ENCODE data around the gene PKD1L1. TPM values are rescaled to one million over a fixed set of nuclear protein-coding genes. Genes with fewer than 3 reads are reported as not detected.
"Not testable (repeated sequence)": the region's sequence is repeated elsewhere in the genome, so short reads cannot be mapped to it uniquely, and the experiment has no call there.

Gene PKD1L1
- polyA plus RNA-seq, 3 donors, result 0.17 to 0.25 (median 0.21) TPM

- DNase-seq (ENCODE audit: low read depth in 3 of 3, low spot score in 2 of 3), result no peak
Observed at GRCh38 chr7:47940088-47941013, 7.9 kb downstream of the PKD1L1 start.

- DNase-seq (ENCODE audit: low read depth in 3 of 3, low spot score in 2 of 3), result no peak
Observed at GRCh38 chr7:47939425-47940036, 8.7 kb downstream of the PKD1L1 start.

DNA sequence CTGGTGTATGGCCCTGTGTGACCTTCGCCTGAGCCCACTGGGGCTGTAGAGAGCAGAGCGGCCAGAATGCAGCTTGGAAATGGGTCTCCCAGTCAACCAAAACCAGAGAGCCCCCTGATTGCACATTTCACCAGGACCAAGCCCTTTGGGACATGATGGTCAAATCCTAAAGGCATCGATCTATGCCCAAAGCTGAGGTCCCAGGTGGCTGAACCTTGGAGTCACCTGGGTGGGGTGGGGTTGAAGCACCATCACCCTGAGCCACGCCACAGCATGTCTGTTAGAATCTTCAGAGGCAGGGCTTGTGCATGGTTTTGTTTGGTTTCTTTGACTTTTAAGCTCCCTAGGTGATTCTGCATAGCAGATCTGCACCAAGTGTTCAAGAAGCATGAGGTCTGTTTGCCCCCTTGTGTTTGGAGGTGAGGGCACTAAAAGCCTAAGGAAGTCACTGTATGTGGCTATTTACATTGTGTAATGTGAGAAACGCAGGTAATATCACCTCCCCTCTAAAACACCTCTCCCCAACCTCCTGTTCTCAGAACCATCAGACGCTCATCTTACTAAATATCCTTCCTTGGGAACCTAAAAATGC lies 9.6 kb downstream of the PKD1L1 start:
- DNase-seq (ENCODE audit: low read depth in 3 of 3, low spot score in 2 of 3), result no peak

DNA sequence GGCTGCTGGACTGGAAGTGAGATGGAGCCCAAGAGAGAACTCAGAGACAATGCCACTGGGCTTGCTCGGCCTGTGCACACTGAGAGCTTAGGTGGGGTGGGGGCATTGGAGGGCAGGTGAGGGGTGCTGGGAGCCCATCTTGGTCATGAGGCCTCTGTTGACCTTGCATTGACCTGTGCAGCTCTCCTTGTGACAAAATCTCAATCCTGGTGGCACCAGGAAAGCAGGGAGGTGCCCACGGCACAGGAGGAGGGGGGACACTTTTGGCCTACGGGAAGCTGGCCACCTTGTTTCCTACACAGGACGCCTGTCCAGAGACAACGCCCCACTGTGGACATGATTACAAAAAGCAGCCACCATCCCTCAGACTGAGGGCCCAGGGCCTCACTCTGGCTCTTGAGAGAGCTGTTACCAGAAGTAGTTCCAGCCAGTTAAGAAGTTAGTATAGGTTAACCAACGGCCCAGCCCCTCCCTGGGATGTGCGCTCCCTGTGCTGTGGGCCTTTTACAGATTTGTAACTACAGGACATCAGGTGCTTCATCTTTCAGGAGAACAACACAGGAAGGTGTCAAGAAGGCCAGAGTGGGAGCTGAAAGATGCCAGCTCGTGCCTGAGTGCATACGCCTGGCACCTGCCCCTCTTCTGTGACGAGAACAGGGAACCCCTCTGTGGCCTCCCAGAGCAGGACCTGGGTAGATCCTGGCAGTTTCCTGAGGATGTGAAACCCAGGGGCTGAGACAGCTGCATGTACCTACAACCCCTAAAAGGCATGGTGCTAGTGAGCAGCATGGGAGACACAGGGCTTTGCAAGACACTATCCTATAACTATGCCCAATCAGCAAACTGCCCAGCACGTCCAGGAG lies 10.3 kb downstream of the PKD1L1 start:
- DNase-seq (ENCODE audit: low read depth in 3 of 3, low spot score in 2 of 3), result no peak

DNA sequence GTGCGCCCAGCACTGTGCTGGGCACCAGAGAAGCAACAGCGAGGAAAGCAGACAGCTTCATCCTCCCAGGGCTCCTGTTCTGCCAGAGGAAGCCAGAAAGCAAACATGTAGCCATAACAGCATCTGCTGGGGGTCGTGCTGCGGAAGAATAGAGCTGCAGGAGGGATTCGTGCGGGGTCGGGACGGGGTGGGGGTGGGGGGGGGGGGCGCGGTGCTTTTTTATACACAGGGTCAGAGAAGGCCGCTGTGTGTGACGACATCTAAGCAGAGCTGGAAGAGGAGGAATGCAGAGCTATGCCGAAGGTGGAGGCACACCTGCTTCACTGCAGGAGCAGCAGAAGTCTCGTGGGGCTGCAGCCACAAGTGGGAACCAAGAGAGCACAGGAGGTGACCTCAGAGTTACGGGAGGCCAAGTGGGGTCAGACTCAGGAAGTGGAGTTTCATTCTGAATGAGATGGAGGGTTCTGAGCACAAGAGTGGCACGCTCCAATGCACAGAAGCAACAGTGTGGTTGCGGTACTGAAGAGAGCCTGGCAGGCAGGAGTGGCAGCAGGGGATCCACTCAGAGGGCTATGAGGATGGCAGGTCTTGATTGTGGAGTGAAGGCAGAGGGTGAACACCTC lies 11.1 kb downstream of the PKD1L1 start:
- DNase-seq (ENCODE audit: low read depth in 3 of 3, low spot score in 2 of 3), result no peak

- DNase-seq (ENCODE audit: low read depth in 3 of 3, low spot score in 2 of 3), result no peak
Observed at GRCh38 chr7:47936323-47936722, 11.9 kb downstream of the PKD1L1 start.

DNA sequence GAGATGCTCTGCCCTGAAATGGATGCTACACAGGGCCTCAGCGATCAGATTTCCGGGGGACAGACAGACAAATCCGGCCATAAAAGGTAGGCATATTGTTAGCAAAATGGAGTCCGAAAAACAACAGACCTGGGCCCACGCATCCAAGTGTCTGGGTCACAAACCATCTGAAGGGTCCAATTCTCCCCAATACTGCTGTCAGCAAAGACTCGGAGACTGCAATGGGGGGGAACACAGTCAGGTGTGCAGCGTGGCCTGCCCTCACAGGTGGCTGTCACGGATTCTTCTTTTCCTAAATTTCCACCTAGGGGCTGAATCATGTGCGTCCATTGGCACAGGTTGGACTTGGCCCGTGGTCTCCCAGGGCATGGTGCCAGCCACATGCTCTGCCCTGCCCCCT lies 12.9 kb downstream of the PKD1L1 start:
- no peak for DNase-seq (ENCODE audit: low read depth in 3 of 3, low spot score in 2 of 3)

DNA sequence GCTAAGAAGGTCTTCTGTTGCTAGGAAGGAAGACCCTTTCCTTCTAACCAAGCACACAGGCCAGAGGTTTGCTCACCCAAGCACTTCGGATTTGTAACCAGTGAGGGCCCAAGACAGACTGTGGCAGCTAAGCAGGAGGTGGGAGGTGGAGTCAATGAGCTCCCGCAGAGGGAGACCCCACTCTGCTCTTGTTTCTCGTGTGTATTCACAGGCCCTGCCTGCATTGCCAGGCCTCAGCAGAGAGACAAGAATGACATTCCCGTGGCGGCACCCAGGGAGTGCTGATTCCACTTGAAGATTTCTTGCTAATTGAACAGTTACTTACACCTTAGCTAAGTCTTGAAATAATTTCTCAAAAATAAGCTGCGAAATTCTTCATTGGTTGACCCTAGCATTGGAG lies 13.4 kb downstream of the PKD1L1 start:
- DNase-seq (ENCODE audit: low read depth in 3 of 3, low spot score in 2 of 3), result no peak

GRCh38 chr7:47933215-47933614 lies 15.1 kb downstream of the PKD1L1 start:
- DNase-seq (ENCODE audit: low read depth in 3 of 3, low spot score in 2 of 3), result no peak

DNA sequence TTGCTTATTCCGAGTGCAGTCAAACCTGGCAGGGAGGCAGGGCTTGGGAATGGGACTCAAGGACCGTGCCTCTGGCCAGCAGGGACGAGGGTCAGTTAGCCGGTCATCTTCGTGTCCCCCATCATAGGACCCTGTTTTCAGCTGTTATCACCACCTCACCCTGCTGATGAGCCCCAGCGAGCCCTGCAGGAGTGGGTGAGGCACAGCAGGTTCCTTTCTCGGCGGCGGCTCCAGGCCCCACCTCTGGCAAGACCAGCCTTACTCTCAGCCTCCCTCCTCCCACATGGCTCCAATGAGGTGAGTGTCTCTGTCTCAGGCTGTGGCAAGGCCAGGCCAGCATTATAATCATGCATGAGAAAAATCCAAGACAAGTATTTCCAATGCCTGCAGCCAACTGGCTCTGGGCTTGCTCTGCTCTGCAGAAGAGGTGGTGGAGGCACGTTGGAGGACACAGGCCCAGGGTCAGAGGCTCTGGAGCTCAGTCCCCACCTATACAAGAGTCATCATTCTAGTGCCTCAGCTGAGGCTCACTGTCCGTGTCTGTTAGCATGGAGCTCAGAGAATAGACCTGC lies 15.7 kb downstream of the PKD1L1 start:
- no peak for DNase-seq (ENCODE audit: low read depth in 3 of 3, low spot score in 2 of 3)

DNA sequence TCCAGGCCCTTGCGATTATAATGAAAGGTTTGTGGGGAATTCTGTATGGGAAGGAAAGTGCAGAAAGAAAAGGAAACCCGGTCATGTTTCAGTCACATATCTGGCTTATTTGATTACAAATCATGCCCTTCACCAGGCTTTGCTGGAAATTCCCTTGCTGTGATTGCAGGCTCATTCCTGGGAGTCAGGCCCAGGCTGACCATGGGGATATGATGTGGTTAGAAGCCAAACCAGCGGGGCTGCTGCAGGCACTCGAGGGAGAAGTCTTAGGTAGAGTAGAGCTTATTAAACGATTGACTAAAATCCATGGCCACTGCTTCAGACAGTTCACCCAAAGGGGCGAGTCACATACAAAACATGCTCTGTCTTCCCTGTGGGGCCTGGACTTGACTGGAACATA lies 16.2 kb downstream of the PKD1L1 start:
- DNase-seq (ENCODE audit: low read depth in 3 of 3, low spot score in 2 of 3), result no peak

- no peak for DNase-seq (ENCODE audit: low read depth in 3 of 3, low spot score in 2 of 3)
Observed at GRCh38 chr7:47931005-47932004, 17.0 kb downstream of the PKD1L1 start.

DNA sequence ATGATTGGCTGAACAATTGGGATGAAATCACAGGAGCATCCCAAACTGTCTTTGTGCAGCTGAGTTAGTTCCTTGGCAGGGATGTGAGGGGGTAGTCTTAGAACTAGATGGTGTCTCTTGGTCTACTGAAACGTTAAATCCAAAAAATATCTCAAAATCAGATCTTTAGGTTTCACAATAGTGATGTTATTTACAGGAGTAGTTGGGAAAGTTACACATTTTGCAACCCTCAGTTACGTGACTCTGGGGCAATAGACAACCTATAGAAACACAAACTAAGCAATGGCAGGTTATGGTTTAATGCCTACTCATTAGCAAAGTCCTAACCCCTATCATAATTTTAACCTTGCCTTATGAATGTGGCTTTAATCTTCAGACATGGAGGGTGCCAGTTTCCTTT lies 24.0 kb downstream of the PKD1L1 start:
- no peak for DNase-seq (ENCODE audit: low read depth in 3 of 3, low spot score in 2 of 3)

DNA sequence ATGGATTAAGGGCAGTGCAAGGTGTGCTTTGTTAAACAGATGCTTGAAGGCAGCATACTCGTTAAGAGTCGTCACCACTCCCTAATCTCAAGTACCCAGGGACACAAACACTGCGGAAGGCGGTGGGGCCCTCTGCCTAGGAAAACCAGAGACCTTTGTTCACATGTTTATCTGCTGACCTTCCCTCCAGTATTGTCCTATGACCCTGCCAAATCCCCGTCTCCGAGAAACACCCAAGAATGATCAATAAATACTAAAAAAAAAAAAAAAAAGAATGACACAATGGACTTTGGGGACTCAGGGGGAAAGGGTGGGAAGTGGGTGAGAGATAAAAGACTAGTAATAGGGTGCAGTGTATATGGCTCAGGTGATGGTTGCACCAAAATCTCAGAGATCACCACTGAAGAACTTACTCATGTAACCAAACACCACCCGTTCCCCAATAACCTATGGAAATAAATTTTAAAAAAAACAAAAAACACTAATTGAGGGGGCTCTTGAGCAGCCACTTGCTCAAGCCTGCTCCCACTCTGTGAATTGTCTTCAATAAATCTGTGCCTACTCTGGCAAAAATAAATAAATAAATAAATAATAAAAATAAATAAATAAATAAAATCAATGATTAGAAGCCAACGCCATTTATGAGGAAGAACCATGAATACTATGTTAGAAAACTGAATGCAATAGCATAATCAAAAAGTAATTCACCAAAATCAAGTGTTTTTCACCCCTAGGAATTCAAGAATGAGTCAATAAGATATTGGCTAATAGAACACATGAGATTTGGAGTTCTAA lies 25.0 kb downstream of the PKD1L1 start:
- not testable (repeated sequence) for DNase-seq (ENCODE audit: low read depth in 3 of 3, low spot score in 2 of 3)

DNA sequence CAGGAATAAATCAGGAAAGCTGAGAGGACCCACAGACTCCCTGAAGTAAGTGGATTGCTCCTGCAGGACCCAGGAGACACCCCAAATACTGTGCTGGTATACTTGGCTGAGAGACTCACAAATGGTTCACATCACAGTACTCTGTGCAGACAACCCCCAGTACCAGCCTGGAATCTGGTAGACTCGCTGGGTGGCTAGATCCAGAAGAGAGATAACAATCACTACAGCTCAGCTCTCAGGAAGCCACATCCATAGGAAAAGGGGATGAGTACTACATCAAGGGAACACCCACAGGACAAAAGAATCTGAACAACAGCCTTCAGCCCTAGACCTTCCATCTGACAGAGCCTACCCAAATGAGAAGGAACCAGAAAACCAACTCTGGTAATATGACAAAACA lies 31.8 kb downstream of the PKD1L1 start:
- not testable (repeated sequence) for DNase-seq (ENCODE audit: low read depth in 3 of 3, low spot score in 2 of 3)

DNA sequence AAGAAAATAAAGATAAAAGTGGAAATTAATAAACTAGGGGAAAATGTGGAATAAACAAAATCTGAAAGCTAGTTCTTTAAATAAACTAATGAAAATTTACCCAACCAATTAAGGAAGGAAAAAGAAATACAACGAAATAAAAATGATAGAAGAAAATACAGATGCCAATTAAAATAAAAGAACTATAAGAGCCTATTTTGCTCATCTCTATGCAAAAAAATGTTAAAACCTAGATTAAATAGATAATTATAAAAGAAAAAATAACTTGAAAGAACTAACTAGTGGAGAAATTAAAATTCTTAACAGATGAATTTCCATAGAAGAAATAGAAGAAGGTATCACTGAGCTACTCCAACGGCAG lies 32.7 kb downstream of the PKD1L1 start:
- no peak for DNase-seq (ENCODE audit: low read depth in 3 of 3, low spot score in 2 of 3)

- peak in 1 of 3 donors; percentile 10 for DNase-seq (ENCODE audit: low read depth in 3 of 3, low spot score in 2 of 3)
Observed at GRCh38 chr7:47914717-47915615, 33.3 kb downstream of the PKD1L1 start.
